Measurements from ENCODE around the gene TBC1D26. TPM values are rescaled to one million over a fixed set of nuclear protein-coding genes. Genes with fewer than 3 reads are reported as not detected.
"Not testable (repeated sequence)": the region's sequence is repeated elsewhere in the genome, so short reads cannot be mapped to it uniquely, and the experiment has no call there.

TBC1D26 gene
- 0.05 TPM in 1 of 2 replicates, not detected in the other for total RNA-seq
- polyA plus RNA-seq (2012), result 0.35 TPM

DNA sequence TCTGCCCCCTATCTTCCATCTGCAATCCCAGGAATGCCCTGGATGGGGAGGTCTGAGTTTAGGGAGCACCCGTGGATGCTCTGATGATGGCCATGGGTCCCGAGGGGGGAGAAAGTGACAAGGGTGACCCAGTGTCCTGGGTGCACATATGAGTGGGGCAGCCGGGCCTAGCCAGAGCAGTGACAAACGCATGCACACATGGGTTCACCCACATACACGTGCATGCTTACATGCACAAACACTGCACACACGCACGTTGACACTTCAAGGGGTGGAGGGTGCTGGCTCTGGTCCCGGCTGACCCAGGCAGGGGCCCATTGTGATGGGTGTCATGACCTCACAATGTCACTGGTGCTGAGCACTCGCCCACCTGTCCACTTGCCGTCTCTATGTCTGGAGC, at the start of gene TBC1D26:
Gene TBC1D26 (plus strand): TSS at position 384 of the 400 bp plus-strand sequence. CDS start 3,066 bp downstream, outside the sequence.
- DNase-seq (ENCODE audit: low read depth), result not testable (repeated sequence)

DNA sequence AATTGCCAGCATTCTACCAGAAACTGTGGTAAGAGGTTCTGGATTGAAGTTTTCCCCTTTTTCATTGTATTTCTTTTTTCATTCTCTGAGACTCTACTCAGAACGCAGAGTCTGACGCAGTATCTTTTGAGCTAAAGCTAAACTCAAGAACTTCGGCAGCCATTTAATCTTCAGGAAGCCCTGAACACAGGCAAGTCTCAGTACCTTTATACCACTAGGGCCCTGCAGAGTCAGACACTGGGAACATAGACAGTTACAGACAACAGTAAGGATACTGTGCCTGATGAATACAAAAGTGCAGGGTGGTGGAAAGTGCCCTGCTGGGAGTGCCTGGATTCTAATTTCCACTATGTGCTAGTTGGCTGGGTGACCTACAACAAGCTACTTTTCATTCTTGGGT, 48.9 kb upstream of the TBC1D26 start:
- not testable (repeated sequence) for DNase-seq (ENCODE audit: low read depth)

DNA sequence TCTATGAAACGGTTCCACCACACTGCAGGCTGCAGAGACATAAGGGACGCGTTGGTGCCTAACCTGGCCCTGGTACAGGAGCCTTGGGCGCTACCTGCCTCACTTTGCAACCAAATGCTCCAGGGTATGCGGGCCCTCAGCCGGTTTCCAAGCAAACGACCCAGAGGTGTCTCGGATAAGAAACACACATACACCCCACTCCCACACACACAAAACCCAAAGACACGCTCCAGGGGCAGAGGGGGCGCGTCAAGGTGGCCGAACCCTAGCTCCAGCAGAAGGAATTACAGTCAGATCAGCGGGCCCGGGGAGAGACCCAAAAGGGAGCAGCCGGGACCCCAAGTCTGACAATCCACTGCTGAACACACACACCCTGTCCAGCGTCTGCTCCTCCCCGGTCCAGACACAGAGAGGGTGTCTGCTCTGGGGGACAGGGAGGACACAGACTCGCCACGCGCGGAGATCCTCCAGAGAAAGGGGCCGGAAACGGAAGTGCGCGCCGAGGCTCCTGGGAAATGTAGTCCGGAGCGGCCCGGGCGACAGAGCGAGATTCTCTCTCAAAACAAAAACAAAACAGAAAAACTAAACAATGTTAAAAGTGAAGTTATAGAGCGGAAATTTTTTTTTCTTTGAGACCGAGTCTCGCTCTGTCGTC, 48.1 kb upstream of the TBC1D26 start, which contains the start of gene TRIM16:
Gene TRIM16 (minus strand): TSS at position 488 of the 655 bp plus-strand sequence. CDS start 32,702 bp downstream, outside the sequence.
- DNase-seq (ENCODE audit: low read depth), result peak; percentile 78

DNA sequence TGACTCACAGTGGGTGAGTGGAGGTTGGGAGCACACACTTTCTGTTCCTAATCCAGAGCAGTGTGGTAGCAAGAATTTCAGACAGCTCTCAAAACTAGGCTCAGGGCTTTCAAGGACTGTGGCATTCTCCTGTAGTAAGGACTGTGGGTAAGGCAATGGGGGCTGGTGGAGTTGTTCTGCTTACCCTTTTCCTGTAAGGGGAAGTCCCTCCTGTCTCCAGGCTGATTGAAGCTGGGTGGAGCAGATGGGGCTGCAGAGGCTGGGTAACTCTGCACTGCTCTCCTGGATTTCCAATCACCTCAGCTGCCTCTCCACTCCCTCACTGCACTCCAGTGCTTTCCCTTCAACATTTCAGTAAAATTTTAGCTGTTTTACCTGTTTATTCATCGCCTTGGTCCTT, 44.6 kb upstream of the TBC1D26 start:
- not testable (repeated sequence) for DNase-seq (ENCODE audit: low read depth)

DNA sequence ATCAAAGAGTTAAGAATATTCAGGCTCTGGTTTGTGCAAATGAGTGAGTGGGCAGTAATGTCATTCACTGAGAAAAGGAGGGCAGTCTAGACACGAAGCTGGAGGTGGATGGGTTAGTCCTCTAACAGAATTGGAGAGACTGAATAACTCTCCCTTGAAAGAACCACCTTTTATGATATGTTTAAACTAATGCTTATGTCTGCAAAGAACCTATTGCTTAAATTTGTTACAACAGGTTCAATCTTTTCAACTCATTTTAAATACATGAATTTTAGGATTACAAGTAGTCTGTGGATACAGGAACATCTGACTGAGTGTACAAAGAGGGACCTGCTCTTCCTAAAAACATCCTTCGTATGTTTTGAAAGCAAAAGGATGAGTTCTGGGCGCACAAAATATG, 33.1 kb upstream of the TBC1D26 start:
- peak; percentile 3 for DNase-seq (ENCODE audit: low read depth)

DNA sequence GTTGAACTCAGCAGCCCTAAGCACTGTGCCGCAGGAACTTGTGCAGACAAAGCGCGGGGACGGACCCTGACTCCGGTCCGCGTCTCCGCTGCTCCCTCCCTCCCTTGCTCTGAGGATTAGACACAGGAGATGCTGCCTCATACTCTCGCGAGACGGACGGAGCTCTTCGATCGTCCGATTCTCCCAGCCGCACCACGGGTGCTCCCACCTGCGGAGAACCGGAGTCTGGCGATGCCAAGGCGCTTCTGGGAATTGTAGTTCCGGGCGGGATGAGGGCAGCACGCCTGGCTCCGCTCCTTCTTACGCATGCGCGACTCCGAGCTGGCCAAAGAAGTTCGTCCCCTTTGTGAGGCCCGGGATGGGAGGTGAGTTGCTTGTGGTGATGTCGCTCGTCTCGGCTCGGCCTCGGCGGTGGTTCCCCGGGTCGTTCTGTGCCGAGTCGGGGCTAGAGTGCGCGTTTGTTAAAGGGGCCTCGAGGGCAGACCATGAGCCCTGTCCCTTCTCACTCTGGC, 32.6 kb upstream of the TBC1D26 start, which contains the start of gene ZNF286A:
Gene ZNF286A (plus strand): TSS at position 340 of the 512 bp plus-strand sequence. CDS start 578 bp downstream, outside the sequence.
- peak; percentile 100 for DNase-seq (ENCODE audit: low read depth)

DNA sequence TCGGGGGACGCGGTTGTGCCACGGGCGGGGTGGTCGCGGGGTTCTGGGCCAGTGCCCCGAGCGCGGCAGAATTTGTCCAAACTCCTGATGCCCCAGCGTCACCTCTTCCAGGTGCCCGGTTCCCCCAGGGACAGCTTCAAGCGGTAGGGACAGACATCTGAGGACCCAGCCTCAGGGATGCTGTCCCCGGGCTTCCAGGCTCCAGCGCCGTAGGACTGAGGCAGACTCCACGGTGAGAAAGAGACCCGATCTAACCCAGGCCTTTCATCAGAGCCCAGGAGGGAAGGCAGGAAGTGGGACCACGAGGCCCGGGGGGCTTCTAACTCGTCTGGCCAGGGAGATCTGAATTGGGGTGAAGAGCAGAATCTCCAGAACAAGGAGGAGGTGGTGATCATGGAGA, 32.1 kb upstream of the TBC1D26 start:
- not testable (repeated sequence) for DNase-seq (ENCODE audit: low read depth)

DNA sequence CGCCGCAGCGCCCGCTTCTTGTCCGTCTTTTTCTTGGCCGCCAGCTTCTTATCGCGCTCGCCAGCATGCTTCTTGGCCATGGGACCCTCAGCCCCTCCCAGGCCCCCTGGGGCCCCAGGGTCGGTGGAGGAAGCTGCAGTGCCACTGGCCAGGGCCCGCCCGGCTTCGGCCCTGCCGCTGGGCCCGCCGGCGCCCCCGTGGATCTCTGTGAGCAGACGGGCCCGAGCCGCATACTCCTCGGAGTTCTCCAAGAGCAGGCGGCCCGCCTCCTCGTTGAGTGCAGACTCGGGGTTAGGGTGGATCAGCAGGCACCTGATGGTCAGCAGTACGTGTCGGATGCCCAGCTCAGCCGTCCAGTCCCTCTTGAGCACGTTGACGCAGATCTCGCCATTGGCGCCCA, 27.8 kb upstream of the TBC1D26 start:
- not testable (repeated sequence) for DNase-seq (ENCODE audit: low read depth)

DNA sequence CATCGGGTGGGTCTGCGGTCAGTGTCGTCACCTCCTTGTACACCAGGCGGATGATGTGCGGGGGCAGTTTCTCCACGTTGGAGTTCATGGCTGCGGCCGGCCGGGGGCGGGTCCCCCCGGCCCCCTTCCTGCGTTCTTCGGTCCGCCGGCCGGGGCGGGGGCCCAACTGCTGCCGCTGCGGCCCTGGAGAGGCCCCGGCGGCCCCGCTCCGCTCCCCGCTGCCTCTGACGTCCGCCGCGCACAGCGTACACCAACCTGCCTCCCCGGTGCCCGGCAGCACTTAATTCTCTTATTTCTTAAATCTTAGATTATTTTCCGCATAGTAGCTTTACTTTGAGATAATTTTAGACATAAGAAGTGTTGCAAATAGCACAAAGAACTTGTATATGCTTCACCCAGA, 27.3 kb upstream of the TBC1D26 start:
- not testable (repeated sequence) for DNase-seq (ENCODE audit: low read depth)

DNA sequence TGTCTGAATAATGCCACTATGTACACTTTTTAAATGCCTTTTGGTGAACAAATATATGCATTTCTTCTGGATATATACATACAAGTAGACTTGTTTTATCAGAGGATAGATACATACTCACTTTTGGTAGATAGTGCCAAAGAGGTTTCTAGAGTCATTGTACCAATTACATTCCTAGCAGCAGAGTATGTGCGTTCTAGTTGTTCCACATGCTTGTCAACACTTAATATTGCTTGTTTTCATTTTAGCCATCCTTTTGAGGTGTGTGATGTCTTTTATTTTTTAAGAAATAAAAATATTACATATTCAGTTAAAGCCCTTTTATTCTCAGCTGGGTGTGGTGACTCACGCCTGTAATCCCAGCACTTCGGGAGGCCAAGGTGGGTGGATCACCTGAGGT, 23.2 kb upstream of the TBC1D26 start:
- DNase-seq (ENCODE audit: low read depth), result not testable (repeated sequence)

DNA sequence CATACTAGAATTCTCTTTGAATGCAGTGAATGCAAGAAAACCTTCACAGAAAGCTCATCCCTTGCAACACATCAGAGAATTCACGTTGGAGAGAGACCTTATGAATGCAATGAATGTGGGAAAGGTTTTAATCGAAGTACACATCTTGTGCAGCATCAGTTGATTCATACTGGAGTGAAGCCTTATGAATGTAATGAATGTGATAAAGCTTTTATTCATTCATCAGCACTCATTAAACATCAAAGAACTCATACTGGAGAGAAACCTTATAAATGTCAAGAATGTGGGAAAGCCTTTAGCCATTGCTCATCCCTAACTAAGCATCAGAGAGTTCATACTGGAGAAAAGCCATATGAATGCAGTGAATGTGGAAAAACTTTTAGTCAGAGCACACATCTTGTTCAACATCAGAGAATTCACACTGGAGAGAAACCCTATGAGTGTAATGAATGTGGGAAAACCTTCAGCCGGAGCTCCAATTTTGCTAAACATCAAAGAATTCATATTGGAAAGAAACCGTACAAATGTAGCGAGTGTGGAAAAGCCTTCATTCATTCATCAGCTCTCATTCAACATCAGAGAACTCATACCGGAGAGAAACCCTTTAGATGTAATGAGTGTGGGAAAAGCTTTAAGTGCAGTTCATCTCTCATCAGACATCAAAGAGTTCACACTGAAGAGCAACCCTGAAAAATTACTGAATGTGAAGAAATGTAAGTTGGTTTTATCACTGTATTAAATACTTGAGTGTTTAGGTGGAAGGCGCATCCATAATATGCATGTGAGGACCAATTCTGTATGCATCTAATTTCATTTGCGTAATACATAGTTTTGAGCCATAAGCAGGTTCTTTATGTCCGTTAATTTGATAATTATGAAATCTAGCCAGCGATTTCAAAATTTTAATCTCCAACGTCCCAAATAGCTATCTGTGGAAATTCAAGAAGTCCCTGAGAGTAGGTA, 15.2 kb upstream of the TBC1D26 start:
- DNase-seq (ENCODE audit: low read depth), result not testable (repeated sequence)

DNA sequence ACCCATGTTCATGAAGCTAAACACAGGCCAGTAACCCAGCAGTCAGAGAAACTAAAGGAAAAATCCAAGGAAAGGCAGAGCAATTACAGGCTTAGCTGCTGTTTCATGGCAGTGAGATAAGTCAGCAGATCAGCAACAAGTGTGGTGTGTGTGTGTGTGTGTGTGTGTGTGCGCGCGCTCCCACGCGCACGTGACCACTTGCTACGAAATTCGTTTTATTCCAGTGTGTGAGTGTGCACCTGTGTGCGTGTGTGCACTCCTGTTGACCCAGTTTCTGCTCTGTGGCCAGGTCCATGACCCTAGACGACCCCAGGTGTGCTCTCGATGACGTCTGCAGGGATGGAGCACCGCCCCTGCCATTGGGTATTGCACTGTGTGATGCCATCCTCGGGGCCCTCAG, 1.5 kb upstream of the TBC1D26 start:
- DNase-seq (ENCODE audit: low read depth), result not testable (repeated sequence)

DNA sequence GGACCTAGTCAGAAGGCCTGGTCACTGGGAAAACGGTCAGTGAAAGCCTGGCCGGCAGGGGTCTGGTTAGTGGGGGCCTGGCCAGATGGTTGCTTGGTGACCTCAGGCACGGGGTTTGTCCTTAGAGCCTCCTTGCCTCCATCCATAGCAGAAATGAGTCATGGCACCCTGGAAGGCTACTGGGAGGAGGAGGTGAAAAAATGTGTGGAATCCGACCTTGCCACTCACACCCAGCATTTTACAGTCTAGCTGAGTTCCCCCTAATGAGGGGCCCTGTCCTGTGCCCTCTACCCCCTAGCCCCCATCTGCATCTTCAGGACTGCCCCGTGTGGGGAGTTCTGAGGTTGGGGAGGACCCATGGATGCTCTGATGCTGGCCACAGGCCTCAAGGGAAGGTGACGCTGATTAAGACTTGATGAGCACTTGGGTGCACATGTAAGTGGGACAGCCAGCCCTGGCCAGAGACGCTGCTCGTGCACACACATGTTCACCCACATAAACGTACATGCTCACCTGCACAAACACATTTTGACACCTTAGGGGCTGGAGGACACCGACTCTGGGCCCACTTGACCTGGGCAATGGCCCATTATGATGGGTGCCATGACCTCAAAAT, 1.2 kb downstream of the TBC1D26 start:
- DNase-seq (ENCODE audit: low read depth), result not testable (repeated sequence)

DNA sequence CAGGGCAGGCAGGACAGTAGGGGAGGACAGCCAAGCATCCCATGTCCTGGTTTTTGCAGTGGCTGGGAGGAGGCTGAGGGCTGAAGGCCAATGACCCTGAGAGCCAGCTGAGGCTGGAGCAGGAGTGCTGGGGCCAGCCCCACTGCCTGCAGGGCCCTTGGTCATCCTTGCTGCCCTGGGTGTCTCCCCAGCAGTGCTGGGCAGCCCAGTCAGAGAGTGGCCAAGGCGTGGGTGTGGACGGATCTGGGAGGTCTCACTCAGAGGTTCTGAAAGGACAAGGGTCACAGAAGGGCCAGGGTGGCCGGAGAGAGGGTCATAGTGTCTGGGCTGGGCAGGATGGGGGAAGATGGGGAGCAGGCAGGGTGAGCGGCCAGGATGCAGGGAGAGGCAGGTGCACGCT, 4.5 kb downstream of the TBC1D26 start:
- not testable (repeated sequence) for DNase-seq (ENCODE audit: low read depth)

DNA sequence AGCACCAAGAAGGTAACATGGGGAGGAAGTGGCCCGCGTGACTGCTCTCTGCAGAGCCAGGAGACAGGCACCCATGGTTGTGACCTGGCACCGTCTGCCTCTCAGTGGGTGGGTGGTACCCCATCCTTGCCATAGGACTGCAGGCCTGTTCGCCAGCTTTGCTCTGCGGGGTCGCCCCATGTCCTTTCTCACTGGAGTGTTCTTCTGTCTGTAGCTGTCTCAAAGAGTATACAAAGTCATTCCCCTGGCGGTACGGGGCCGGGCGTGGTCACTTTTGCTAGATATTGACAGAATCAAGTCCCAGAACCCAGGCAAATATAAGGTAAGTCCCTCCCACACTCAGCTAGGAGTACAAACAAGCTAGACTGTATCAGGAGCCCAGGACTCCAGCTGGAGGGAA, 6.0 kb downstream of the TBC1D26 start:
- no peak for DNase-seq (ENCODE audit: low read depth)

DNA sequence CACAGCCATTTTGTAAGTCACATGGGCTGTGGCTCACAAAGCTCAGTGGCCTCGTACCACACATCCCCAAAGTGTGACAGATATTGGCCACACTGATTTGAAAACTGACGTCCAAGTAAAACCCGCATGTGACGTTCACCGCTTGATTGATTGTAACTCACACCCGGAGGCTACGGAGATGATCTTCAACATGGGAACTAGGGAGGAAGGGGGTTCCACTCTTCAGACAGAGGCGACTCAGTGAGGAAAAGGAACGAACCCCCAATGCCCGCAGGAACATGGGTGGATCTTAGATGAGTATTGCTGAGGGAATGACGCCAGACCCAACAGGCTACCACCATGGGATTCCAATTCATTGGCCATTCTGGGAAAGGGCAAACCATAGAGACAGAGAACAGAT, 7.2 kb downstream of the TBC1D26 start:
- not testable (repeated sequence) for DNase-seq (ENCODE audit: low read depth)

DNA sequence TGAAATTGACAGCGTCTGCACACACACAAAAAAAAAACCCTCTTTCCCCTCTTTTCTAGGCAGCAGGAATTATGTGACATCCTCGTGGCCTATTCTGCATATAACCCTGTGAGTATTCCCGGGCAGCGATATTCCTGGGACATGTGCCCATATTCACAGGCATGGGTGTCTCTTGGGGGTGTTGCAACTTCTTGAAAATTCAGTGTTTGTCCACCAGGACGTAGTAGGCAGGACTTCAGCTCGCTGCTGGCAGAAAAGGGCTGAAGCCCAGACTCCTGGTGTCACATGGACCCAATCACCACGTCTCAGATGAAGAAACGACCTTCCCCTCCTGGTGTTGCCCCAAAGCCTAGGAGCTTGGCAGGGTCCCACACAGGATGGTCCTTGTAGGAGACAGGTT, 8.0 kb downstream of the TBC1D26 start:
- DNase-seq (ENCODE audit: low read depth), result not testable (repeated sequence)

DNA sequence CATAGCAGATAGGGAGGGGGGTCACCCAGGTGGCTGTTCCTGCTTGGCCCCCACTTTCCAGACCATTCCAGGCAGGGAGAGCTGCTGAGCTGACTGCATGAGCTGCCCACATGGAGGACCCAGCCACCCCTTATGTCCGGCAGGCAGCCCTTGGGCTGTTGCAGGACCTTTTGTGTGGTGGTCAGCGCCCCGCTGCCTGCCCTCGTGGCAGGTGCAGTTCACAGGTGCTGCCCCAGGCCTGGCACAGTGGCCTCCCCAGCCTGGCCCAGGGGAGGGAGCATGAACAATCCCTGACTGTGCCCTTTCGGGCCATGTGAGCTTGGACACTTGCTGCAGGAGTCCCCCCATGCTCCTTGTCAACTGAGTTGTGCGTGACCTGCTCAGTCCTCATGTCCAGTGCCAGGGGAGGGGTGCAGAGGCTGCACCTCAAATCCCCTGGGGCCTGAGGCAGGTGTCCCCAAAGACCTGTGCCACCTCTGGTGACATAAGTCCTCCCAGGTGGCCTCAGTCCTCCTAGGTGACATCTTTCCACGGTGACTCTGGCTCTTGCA, 8.6 kb downstream of the TBC1D26 start:
- DNase-seq (ENCODE audit: low read depth), result no peak

DNA sequence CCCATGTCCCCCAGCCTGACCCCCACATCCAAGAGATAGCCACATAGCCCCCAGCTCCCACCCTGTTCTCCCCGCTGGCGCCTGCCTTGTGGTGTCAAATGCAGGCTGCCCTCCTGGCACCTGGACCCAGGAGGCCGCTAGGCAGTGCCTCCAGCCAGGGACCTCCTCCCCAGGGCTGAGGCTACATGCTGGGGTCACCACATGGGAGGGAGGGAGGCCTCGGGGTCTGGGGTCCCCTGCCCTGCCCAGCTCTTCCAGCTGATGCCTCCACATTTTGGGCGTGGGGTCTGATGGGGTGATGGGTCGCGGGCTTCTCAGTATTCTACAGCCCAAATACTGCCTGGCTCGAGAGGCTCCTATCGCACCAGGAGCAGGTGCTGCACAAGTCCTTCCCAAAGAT, 9.5 kb downstream of the TBC1D26 start:
- no peak for DNase-seq (ENCODE audit: low read depth)

DNA sequence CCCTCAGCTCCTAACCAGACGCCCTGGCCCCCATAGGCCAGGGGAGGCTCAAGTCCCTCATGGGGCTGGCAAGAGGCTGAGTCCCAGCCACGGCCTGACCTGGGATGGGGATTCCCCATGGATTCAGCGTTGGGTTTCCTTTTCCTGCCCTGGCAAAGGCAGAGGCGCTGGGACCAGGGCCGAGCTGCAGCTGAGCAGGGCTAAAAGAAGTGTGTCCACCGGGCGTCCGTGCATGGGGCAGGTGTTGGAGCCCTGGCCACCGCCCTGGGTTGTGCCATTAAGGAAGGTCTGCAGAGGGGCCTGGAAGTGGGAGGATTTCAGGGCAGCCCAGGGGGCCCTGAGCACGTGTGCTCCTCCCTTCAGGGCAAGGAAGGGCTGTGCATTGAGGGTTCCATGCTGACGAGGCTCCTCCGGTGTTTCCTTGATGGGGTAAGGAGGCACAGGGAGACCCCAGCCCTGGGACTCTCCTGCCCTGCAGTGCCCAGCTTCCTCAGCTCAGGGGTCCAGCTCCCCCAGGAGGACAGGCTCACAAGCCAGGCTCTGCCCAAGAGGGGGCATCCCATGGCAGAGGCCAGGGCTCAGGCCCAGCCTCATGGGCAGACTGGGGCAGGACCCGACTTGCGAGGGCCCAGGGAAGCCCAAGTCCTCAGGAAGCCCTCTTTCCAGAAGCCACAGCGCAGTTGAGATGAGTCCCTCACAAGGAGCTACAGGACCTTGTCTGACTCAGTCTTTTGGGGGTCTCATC, 10.1 kb downstream of the TBC1D26 start:
- DNase-seq (ENCODE audit: low read depth), result no peak
